ENCODE results near the gene CYP26B1. TPM values are rescaled to one million over a fixed set of nuclear protein-coding genes. Genes with fewer than 3 reads are reported as not detected.

CYP26B1 gene
- total and polyA plus RNA-seq, 2 donors from 2014 or later: 2.5 to 3.1 TPM

DNA sequence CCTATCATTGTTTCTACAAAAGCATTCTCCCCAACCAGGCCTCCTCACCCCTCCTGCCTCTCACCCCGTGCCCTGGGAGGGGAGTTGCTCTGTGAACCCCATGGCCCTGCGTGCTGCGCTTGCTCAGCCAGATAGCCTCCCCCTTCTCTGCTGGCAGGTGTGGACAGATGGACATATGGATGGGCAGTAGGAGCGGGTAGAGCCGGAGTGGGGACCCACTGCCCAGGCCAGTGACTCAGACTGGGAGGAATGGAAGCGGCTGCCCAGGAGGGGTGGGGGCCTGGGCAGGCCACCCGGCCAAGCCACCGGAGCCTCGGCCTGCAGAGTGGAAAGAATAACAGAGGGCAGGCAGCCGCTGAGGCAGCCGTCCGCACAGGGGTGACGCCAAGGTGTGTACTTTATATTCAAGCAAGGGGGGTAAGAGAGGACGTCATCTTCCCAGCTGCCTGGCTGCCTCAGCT, 8.7 kb downstream of the CYP26B1 start:
- Histone ChIP-seq H3K4me1 (ENCODE audit: control insufficient read depth in 2 of 3, insufficient read depth in 2 of 3, low read depth in 1 of 3, low read length in 3 of 3) (peaks cover 0 to 5% (median 0%) of the 10 kb centered on the region in 3 donors), H3K27me3 (ENCODE audit: control insufficient read depth, insufficient read depth, low read length) (peaks cover 3% of the 10 kb centered on the region), H3K27ac (ENCODE audit: low read depth in 2 of 2, low read length in 2 of 2) (no peak overlapping the region), H3K36me3 (ENCODE audit: control insufficient read depth in 2 of 3, insufficient read depth in 3 of 3, low read length in 3 of 3) (no peaks in the 10 kb centered on the region), H3K4me3 (ENCODE audit: low read length in 3 of 3) (no peak overlapping the region), H3K9ac (ENCODE audit: low read length in 3 of 3) (no peak overlapping the region), H3K9me3 (ENCODE audit: control insufficient read depth in 2 of 3, insufficient read depth in 1 of 3, low read length in 3 of 3) (no peaks in the 10 kb centered on the region)
- intact Hi-C loops (cut with DNase I): no loop called here
- FAIRE-seq (no peak), DNase-seq (peak in 3 of 5 donors; percentile 46 to 89 (median 57))
- TF ChIP-seq, protein P1, sequence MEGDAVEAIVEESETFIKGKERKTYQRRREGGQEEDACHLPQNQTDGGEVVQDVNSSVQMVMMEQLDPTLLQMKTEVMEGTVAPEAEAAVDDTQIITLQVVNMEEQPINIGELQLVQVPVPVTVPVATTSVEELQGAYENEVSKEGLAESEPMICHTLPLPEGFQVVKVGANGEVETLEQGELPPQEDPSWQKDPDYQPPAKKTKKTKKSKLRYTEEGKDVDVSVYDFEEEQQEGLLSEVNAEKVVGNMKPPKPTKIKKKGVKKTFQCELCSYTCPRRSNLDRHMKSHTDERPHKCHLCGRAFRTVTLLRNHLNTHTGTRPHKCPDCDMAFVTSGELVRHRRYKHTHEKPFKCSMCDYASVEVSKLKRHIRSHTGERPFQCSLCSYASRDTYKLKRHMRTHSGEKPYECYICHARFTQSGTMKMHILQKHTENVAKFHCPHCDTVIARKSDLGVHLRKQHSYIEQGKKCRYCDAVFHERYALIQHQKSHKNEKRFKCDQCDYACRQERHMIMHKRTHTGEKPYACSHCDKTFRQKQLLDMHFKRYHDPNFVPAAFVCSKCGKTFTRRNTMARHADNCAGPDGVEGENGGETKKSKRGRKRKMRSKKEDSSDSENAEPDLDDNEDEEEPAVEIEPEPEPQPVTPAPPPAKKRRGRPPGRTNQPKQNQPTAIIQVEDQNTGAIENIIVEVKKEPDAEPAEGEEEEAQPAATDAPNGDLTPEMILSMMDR (IDR thresholded peaks at IDR 0.05; ENCODE audit: borderline replicate concordance, extremely low read depth, insufficient read depth): no peak

GRCh38 chr2:72138011-72138881, 9.4 kb downstream of the CYP26B1 start:
- Histone ChIP-seq H3K9ac (ENCODE audit: low read length in 3 of 3) (no peak overlapping the region), H3K36me3 (ENCODE audit: control insufficient read depth in 2 of 3, insufficient read depth in 3 of 3, low read length in 3 of 3) (no peaks in the 10 kb centered on the region), H3K4me1 (ENCODE audit: control insufficient read depth in 2 of 3, insufficient read depth in 2 of 3, low read depth in 1 of 3, low read length in 3 of 3) (peaks cover 0 to 5% (median 0%) of the 10 kb centered on the region in 3 donors), H3K4me3 (ENCODE audit: low read length in 3 of 3) (no peak overlapping the region), H3K27ac (ENCODE audit: low read depth in 2 of 2, low read length in 2 of 2) (no peak overlapping the region), H3K9me3 (ENCODE audit: control insufficient read depth in 2 of 3, insufficient read depth in 1 of 3, low read length in 3 of 3) (no peaks in the 10 kb centered on the region), H3K27me3 (ENCODE audit: control insufficient read depth, insufficient read depth, low read length) (no peaks in the 10 kb centered on the region)
- intact Hi-C loops (cut with DNase I): no loop called here
- DNase-seq (peak in 1 of 5 donors; percentile 78), FAIRE-seq (no peak)
- TF ChIP-seq, protein P1 (IDR thresholded peaks at IDR 0.05; ENCODE audit: borderline replicate concordance, extremely low read depth, insufficient read depth): no peak

DNA sequence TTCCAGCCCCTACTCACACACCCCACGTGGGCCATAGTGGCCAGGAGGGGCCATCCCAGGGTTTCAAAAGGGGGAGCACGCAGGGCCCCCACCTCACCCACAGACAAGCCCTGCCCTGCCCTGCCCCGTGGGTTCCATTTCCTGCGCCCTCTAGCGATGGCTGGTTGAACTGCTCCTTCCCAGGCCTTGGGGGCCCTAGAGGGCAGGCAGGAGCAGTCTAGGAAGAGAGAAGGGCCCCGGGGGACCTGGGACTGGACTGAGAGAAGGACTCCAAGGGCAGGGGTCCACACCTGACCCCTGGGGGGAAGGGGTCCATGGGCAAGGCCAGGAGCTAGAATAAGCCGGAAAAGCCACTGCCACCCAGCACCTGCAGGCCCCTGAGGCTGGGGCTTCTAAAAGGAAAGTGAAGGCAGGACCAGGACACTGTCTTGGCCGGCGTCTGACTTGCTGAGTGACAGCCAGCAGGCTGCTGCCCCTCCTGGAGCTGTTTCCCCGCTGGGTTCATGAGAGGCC, 10.1 kb downstream of the CYP26B1 start:
- H3K4me1 ChIP-seq (ENCODE audit: control insufficient read depth in 2 of 3, insufficient read depth in 2 of 3, low read depth in 1 of 3, low read length in 3 of 3): peaks cover 0 to under 1% (median 0%) of the 10 kb centered on the region in 3 donors
- H3K9me3 ChIP-seq (ENCODE audit: control insufficient read depth in 2 of 3, insufficient read depth in 1 of 3, low read length in 3 of 3): no peaks in the 10 kb centered on the region
- H3K27me3 ChIP-seq (ENCODE audit: control insufficient read depth, insufficient read depth, low read length): no peaks in the 10 kb centered on the region
- intact Hi-C loops (cut with DNase I): no loop called here
- no peak overlapping the region for H3K9ac ChIP-seq (ENCODE audit: low read length in 3 of 3)
- H3K4me3 ChIP-seq (ENCODE audit: low read length in 3 of 3): no peak overlapping the region
- no peak overlapping the region for H3K27ac ChIP-seq (ENCODE audit: low read depth in 2 of 2, low read length in 2 of 2)
- TF ChIP-seq, protein P1 (IDR thresholded peaks at IDR 0.05; ENCODE audit: borderline replicate concordance, extremely low read depth, insufficient read depth): peak; percentile 75
- DNase-seq: peak in 3 of 5 donors; percentile 57 to 79 (median 75)
- no peaks in the 10 kb centered on the region for H3K36me3 ChIP-seq (ENCODE audit: control insufficient read depth in 2 of 3, insufficient read depth in 3 of 3, low read length in 3 of 3)
- no peak for FAIRE-seq

Data from kidney (tissue), 14 donors.